ENCODE data around the gene THEMIS.

GRCh38 chr6:127725821-127726220 lies 175.0 kb downstream of the THEMIS start:
- TF ChIP-seq CTCF (IDR thresholded peaks at IDR 0.05), result no peak
- TF ChIP-seq POLR2A (IDR thresholded peaks at IDR 0.05), result no peak

Measured in Peyer's patch (tissue), 4 donors.